ENCODE results near the gene PHOSPHO1.

DNA sequence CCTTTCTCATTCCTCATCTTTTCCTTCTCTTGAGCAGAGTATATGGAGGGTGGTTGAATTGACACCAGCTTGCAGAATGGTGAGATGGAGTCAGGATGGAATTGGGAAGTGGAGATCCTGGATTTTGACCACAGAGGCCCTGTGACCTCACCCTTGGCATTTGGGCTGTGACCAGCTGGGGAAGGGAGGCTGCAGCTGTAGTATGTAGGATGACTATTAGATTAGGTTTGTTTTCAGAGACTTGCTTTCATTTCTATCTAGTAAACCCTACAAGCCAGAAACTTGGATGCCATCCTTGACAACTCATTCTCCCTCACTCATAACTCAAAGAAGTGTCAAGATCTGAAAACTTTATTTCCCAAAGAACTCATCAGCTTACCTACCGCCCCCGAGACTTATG is 26.1 kb downstream of the PHOSPHO1 start:
- TF ChIP-seq, protein P1, sequence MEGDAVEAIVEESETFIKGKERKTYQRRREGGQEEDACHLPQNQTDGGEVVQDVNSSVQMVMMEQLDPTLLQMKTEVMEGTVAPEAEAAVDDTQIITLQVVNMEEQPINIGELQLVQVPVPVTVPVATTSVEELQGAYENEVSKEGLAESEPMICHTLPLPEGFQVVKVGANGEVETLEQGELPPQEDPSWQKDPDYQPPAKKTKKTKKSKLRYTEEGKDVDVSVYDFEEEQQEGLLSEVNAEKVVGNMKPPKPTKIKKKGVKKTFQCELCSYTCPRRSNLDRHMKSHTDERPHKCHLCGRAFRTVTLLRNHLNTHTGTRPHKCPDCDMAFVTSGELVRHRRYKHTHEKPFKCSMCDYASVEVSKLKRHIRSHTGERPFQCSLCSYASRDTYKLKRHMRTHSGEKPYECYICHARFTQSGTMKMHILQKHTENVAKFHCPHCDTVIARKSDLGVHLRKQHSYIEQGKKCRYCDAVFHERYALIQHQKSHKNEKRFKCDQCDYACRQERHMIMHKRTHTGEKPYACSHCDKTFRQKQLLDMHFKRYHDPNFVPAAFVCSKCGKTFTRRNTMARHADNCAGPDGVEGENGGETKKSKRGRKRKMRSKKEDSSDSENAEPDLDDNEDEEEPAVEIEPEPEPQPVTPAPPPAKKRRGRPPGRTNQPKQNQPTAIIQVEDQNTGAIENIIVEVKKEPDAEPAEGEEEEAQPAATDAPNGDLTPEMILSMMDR (IDR thresholded peaks at IDR 0.05), result no peak
- no peak for TF ChIP-seq POLR2AphosphoS5 (IDR thresholded peaks at IDR 0.05)

Data from gastroesophageal sphincter (tissue), 3 donors.